HepG2 (cell line): ENCODE measurements around the gene PROCR. TPM values are rescaled to one million over a fixed set of nuclear protein-coding genes. Genes with fewer than 3 reads are reported as not detected.

Experiments used
- ASH2L ChIP-seq: fragments of 300-600, 200-600 bp; sonication (generic); IDR thresholded peaks from 2 replicates; pipeline ENCODE4 v1.7.0; 2017; ENCODE audit warnings: low read depth, mild to moderate bottlenecking, moderate library complexity, mixed read lengths, low read length; ENCODE audit not compliant: insufficient read length
- ATAD3A ChIP-seq: sonication (generic); formaldehyde crosslinking; IDR thresholded peaks from 2 replicates; pipeline ENCODE4 v1.4.0; 2020; ENCODE audit warnings: missing genetic modification reagents
- ATF1 ChIP-seq: IDR thresholded peaks from 2 replicates; pipeline ENCODE4 v1.6.1; 2016; ENCODE audit warnings: mild to moderate bottlenecking, control low read depth
- HMGXB4 ChIP-seq, 2 experiments: sonication (generic) in 1 of 2; formaldehyde crosslinking in 1 of 2; IDR thresholded peaks; 2 replicates each; pipeline versions ENCODE4 v1.4.0 to v1.6.1; 2018 to 2020; ENCODE audit warnings: missing genetic modification reagents in 2 of 2, borderline replicate concordance in 1 of 2, low read depth in 1 of 2, mild to moderate bottlenecking in 1 of 2, missing biosample characterization in 1 of 2
- HOXD1 ChIP-seq: sonication (generic); formaldehyde crosslinking; IDR thresholded peaks from 2 replicates; pipeline ENCODE4 v1.5.0; 2020; ENCODE audit warnings: missing genetic modification reagents
- KAT2B ChIP-seq: fragments of 150-350 bp; IDR thresholded peaks from 2 replicates; pipeline ENCODE4 v1.6.1; 2014; ENCODE audit warnings: low read depth, low read length, borderline replicate concordance
- KDM2A ChIP-seq: sonication (generic); formaldehyde crosslinking; IDR thresholded peaks from 2 replicates; pipeline ENCODE4 v1.4.0; 2020; ENCODE audit warnings: low read depth, missing genetic modification reagents, borderline replicate concordance
- KLF6 ChIP-seq: IDR thresholded peaks from 2 replicates; pipeline ENCODE4 v1.8.0; 2016; ENCODE audit warnings: missing biosample characterization, missing genetic modification reagents
- NAIF1 ChIP-seq: sonication (generic); formaldehyde crosslinking; IDR thresholded peaks from 2 replicates; pipeline ENCODE4 v1.5.0; 2020; ENCODE audit warnings: mild to moderate bottlenecking, missing genetic modification reagents, borderline replicate concordance
- PAWR ChIP-seq: sonication (generic); formaldehyde crosslinking; IDR thresholded peaks from 2 replicates; pipeline ENCODE4 v1.4.0; 2020; ENCODE audit warnings: missing genetic modification reagents, mild to moderate bottlenecking, borderline replicate concordance
- RBM39 ChIP-seq: fragments of 200-400 bp; formaldehyde crosslinking; IDR thresholded peaks from one replicate; pipeline ENCODE4 v1.6.1; 2018; ENCODE audit warnings: antibody characterized with exemption, mild to moderate bottlenecking, low read depth, low read length; ENCODE audit not compliant: poor library complexity, severe bottlenecking
- SMAD1 ChIP-seq: sonication (generic); formaldehyde crosslinking; IDR thresholded peaks from 2 replicates; pipeline ENCODE4 v1.4.0; 2020; ENCODE audit warnings: missing genetic modification reagents, low read depth, mild to moderate bottlenecking, borderline replicate concordance
- ZFP36 ChIP-seq: fragments of 150-350 bp; IDR thresholded peaks from 2 replicates; pipeline ENCODE4 v1.6.1; 2018; ENCODE audit warnings: borderline replicate concordance, low read length, low read depth; ENCODE audit not compliant: partially characterized antibody
- ZFP91 ChIP-seq: sonication (generic); formaldehyde crosslinking; IDR thresholded peaks from 2 replicates; pipeline ENCODE4 v1.9.0; 2022; ENCODE audit warnings: missing genetic modification reagents, mild to moderate bottlenecking, borderline replicate concordance
- ZFYVE20 ChIP-seq: sonication (generic); formaldehyde crosslinking; IDR thresholded peaks from 2 replicates; pipeline ENCODE4 v1.8.0; 2023; ENCODE audit warnings: low read depth, mild to moderate bottlenecking, moderate library complexity, missing genetic modification reagents, borderline replicate concordance
- ZNF207 ChIP-seq: fragments of 450-650 bp; IDR thresholded peaks from 2 replicates; pipeline ENCODE4 v1.6.1; 2016; ENCODE audit warnings: antibody characterized with exemption, borderline replicate concordance
- ZNF253 ChIP-seq: sonication (generic); formaldehyde crosslinking; IDR thresholded peaks from 2 replicates; pipeline ENCODE4 v1.8.0; 2022; ENCODE audit warnings: mild to moderate bottlenecking, missing genetic modification reagents, borderline replicate concordance
- ZNF296 ChIP-seq: sonication (generic); formaldehyde crosslinking; conservative IDR thresholded peaks from 2 replicates; pipeline ENCODE4 v1.5.0; 2020; ENCODE audit warnings: mild to moderate bottlenecking, missing genetic modification reagents
- ZNF550 ChIP-seq: sonication (generic); formaldehyde crosslinking; IDR thresholded peaks from 2 replicates; pipeline ENCODE4 v1.4.0; 2020; ENCODE audit warnings: mild to moderate bottlenecking, missing genetic modification reagents, borderline replicate concordance
- ZNF687 ChIP-seq: sonication (generic); formaldehyde crosslinking; IDR thresholded peaks from 2 replicates; pipeline ENCODE4 v1.5.1; 2020; ENCODE audit warnings: mild to moderate bottlenecking, missing genetic modification reagents, moderate library complexity
- ZNF777 ChIP-seq: sonication (generic); formaldehyde crosslinking; IDR thresholded peaks from 2 replicates; pipeline ENCODE4 v1.4.0; 2020; ENCODE audit warnings: missing genetic modification reagents
- polyA plus RNA-seq, 8 experiments: library from polyadenylated mRNA; depleted of rRNA in 3 of 8; stranded (reverse) in 7 of 8; unstranded in 1 of 8; fragments of >200 nt; fragmentation: Illumina TruSeq in 4 of 8; extraction: Trizol in 4 of 8; gene quantifications; 2 replicates each; pipeline versions ENCODE4 v1.2.1 to v1.2.3, GENCODE V29; 2011 to 2016; ENCODE audit warnings: low read depth in 4 of 8, missing spikeins in 1 of 8, mixed read lengths in 1 of 8; ENCODE audit not compliant: insufficient read depth in 1 of 8
- total RNA-seq, 5 experiments: library from RNA; depleted of rRNA; stranded (reverse); fragments of >200 nt; fragmentation: Illumina TruSeq; extraction: Trizol; gene quantifications; 2 replicates each; pipeline ENCODE4 v1.2.3, GENCODE V29; 2016; ENCODE audit warnings: low read depth in 1 of 5

PROCR gene
- total and polyA plus RNA-seq, 2 of the 13 experiments (the other 11 are each of a cell fraction or from before 2014, with no cell fraction given) = 1.4 to 1.7 TPM

GRCh38 chr20:35146920-35147574, 24.8 kb upstream of the PROCR start, which contains the start of gene EDEM2 (continued):
- TF ChIP-seq ZNF253 (no peak), ZFP91 (peak; percentile 97), ZNF207 (no peak), ATF1 (CRISPR knock-in tag) (peak; percentile 67; the same call in 1 of the 2 replicates), KLF6 (CRISPR knock-in tag) (no peak; the same call in 1 of the 2 replicates), KAT2B (no peak), ATAD3A (CRISPR knock-in tag) (0 out of 2 replicates have a peak, but pooled peaks have one; percentile 18), PAWR (CRISPR knock-in tag) (peak; percentile 45; the same call in 1 of the 2 replicates), ZNF777 (CRISPR knock-in tag) (peak; percentile 85), HMGXB4 (CRISPR knock-in tag; IDR thresholded peaks at IDR 0.05; ENCODE audit: borderline replicate concordance in 1 of 2, low read depth in 1 of 2) (peak; percentile 94 to 98), ZFP36 (no peak), ZNF687 (CRISPR knock-in tag) (peak; percentile 99), HOXD1 (CRISPR knock-in tag) (peak; percentile 87; the same call in 1 of the 2 replicates), ZFYVE20 (CRISPR knock-in tag) (0 out of 2 replicates have a peak, but pooled peaks have one; percentile 49), RBM39 (peak; percentile 91), KDM2A (CRISPR knock-in tag) (no peak; the same call in none of the 2 replicates), NAIF1 (CRISPR knock-in tag) (no peak; the same call in none of the 2 replicates), SMAD1 (CRISPR knock-in tag) (peak; percentile 87), ZNF550 (CRISPR knock-in tag) (peak; percentile 93; the same call in 1 of the 2 replicates), ASH2L (peak; percentile 89), ZNF296 (CRISPR knock-in tag) (0 out of 2 replicates have a peak, but pooled peaks have one; percentile 27)
